ENCODE data around the gene NELFCD. TPM values are rescaled to one million over a fixed set of nuclear protein-coding genes. Genes with fewer than 3 reads are reported as not detected.

Gene NELFCD
- total RNA-seq, 1 experiment from 2014 or later, result 88.2 TPM

- no peaks in the 10 kb centered on the region for H3K9me3 ChIP-seq (ENCODE audit: control insufficient read depth in 1 of 2, insufficient read depth in 1 of 2, low read depth in 1 of 2, low read length in 2 of 2)
- peaks cover 30% of the 10 kb centered on the region; the same call in 1 of the 2 replicates for H3K79me2 ChIP-seq (ENCODE audit: insufficient read depth, low read length)
- POLR2A ChIA-PET, result no interaction called here
- TF ChIP-seq FOSL1 (IDR thresholded peaks at IDR 0.05; ENCODE audit: low read depth), result no peak
- H3K27me3 ChIP-seq (ENCODE audit: insufficient read depth, low read length), result no peaks in the 10 kb centered on the region
- peaks cover 10 to 26% of the 10 kb centered on the region in 2 experiments for H3K4me1 ChIP-seq (ENCODE audit: control insufficient read depth in 1 of 2, insufficient read depth in 2 of 2, low read length in 2 of 2)
- H2AFZ ChIP-seq (ENCODE audit: low read depth, low read length, poor library complexity, severe bottlenecking), result no peak overlapping the region
- H3K9me2 ChIP-seq (ENCODE audit: insufficient read depth), result no peaks in the 10 kb centered on the region
- 0 out of 4 replicates have a peak, but pooled peaks cover 0 to 3% of the 10 kb centered on the region in 2 experiments for H3K36me3 ChIP-seq (ENCODE audit: control insufficient read depth in 1 of 2, insufficient read depth in 2 of 2, low read length in 2 of 2)
- ATAC-seq (no peak), DNase-seq (ENCODE audit: low read depth, low spot score) (no peak)
- RAD21 ChIA-PET (ENCODE audit: low non-redundant PET in 1 of 2, low total read pairs in 2 of 2, uncharacterized antibody in 2 of 2, unreplicated experiment in 2 of 2), result no interaction called here
- CTCF ChIA-PET, result no interaction called here
- no TSS peak for BruUV-seq (replicated peaks)
- peak overlapping the region in 1 of 2 experiments; percentile 76; a peak in 1 of 4 replicates for H3K4me3 ChIP-seq (replicated peaks in 1 of 2; ENCODE audit: low read depth in 1 of 2, low read length in 2 of 2)
- peak overlapping the region; percentile 82; the same call in 1 of the 2 replicates for H3K27ac ChIP-seq (ENCODE audit: low read depth, low read length)
- H3K4me2 ChIP-seq (ENCODE audit: low read length), result peak overlapping the region; percentile 85
- H4K20me1 ChIP-seq (ENCODE audit: insufficient read depth), result no peaks in the 10 kb centered on the region
- intact Hi-C loops (cut with micrococcal nuclease), result no loop called here
- H3K9ac ChIP-seq (ENCODE audit: low read length), result no peak overlapping the region
These were observed 23.9 kb downstream of the NELFCD start for GRCh38 chr20:59004763-59005522.

GRCh38 chr20:59005523-59006166 is 24.6 kb downstream of the NELFCD start:
- DNase-seq (ENCODE audit: low read depth, low spot score) (no peak), ATAC-seq (no peak)
- Histone ChIP-seq H3K9me2 (ENCODE audit: insufficient read depth) (no peaks in the 10 kb centered on the region), H3K4me2 (ENCODE audit: low read length) (peak overlapping the region; percentile 85), H3K27ac (ENCODE audit: low read depth, low read length) (peak overlapping the region; percentile 82), H3K9ac (ENCODE audit: low read length) (peak overlapping the region; percentile 86), H3K4me3 (replicated peaks in 1 of 2; ENCODE audit: low read depth in 1 of 2, low read length in 2 of 2) (peak overlapping the region; percentile 74 to 76), H3K4me1 (ENCODE audit: control insufficient read depth in 1 of 2, insufficient read depth in 2 of 2, low read length in 2 of 2) (peaks cover 12 to 30% of the 10 kb centered on the region in 2 experiments), H3K27me3 (ENCODE audit: insufficient read depth, low read length) (no peaks in the 10 kb centered on the region), H3K79me2 (ENCODE audit: insufficient read depth, low read length) (peaks cover 30% of the 10 kb centered on the region; the same call in 1 of the 2 replicates), H2AFZ (ENCODE audit: low read depth, low read length, poor library complexity, severe bottlenecking) (no peak overlapping the region), H3K36me3 (ENCODE audit: control insufficient read depth in 1 of 2, insufficient read depth in 2 of 2, low read length in 2 of 2) (0 out of 4 replicates have a peak, but pooled peaks cover 0 to 3% of the 10 kb centered on the region in 2 experiments), H4K20me1 (ENCODE audit: insufficient read depth) (no peaks in the 10 kb centered on the region), H3K9me3 (ENCODE audit: control insufficient read depth in 1 of 2, insufficient read depth in 1 of 2, low read depth in 1 of 2, low read length in 2 of 2) (no peaks in the 10 kb centered on the region)
- TSS peak; percentile 44 for BruUV-seq (replicated peaks)
- POLR2A ChIA-PET, result no interaction called here
- intact Hi-C loops (cut with micrococcal nuclease), result no loop called here
- RAD21 ChIA-PET (ENCODE audit: low non-redundant PET in 1 of 2, low total read pairs in 2 of 2, uncharacterized antibody in 2 of 2, unreplicated experiment in 2 of 2), result no interaction called here
- CTCF ChIA-PET, result no interaction called here
- TF ChIP-seq EZH2phosphoT487 (IDR thresholded peaks at IDR 0.05; ENCODE audit: borderline replicate concordance) (no peak), CTCF (IDR thresholded peaks at IDR 0.05 in 2 of 3, conservative IDR thresholded peaks at IDR 0.05 in 1 of 3; ENCODE audit: borderline replicate concordance in 1 of 3, insufficient read depth in 1 of 3, low read depth in 2 of 3, low read length in 2 of 3) (no peak), ZNF274 (IDR thresholded peaks at IDR 0.05; ENCODE audit: low read depth, low read length) (no peak), SIN3A (IDR thresholded peaks at IDR 0.05; ENCODE audit: low read depth) (no peak), CBX3 (IDR thresholded peaks at IDR 0.05; ENCODE audit: low read depth) (no peak), POLR2AphosphoS5 (IDR thresholded peaks at IDR 0.05; ENCODE audit: low read depth, low read length) (no peak), ZFX (IDR thresholded peaks at IDR 0.05) (no peak), POLR2A (IDR thresholded peaks at IDR 0.05; ENCODE audit: borderline replicate concordance, extremely low read depth, insufficient read depth, insufficient read length) (no peak), JUND (IDR thresholded peaks at IDR 0.05) (no peak), REST (IDR thresholded peaks at IDR 0.05; ENCODE audit: low read depth) (no peak), SRF (IDR thresholded peaks at IDR 0.05; ENCODE audit: low read depth) (no peak), TCF7L2 (IDR thresholded peaks at IDR 0.05; ENCODE audit: borderline replicate concordance, extremely low read depth, insufficient read depth, insufficient read length) (no peak), YY1 (IDR thresholded peaks at IDR 0.05; ENCODE audit: extremely low read depth, insufficient replicate concordance, low read depth, low read length) (no peak)
